GM12801 (cell line): Measurements from ENCODE around the gene CAMK1.

Experiments used
- CTCF ChIP-seq: IDR thresholded peaks from one replicate; pipeline ENCODE4 v1.5.1; 2011; ENCODE audit warnings: control low read depth; ENCODE audit not compliant: insufficient read length; ENCODE audit errors: extremely low read depth

CAMK1 gene

GRCh38 chr3:9767418-9767817 lies 2.3 kb downstream of the CAMK1 start:
- no peak for TF ChIP-seq CTCF

- no peak for TF ChIP-seq CTCF
Measured at GRCh38 chr3:9765865-9766264, 3.9 kb downstream of the CAMK1 start.

- TF ChIP-seq CTCF = no peak
Measured at GRCh38 chr3:9762871-9763270, 6.9 kb downstream of the CAMK1 start.

GRCh38 chr3:9761919-9762318 lies 7.8 kb downstream of the CAMK1 start:
- TF ChIP-seq CTCF = no peak

GRCh38 chr3:9760779-9761505 lies 8.8 kb downstream of the CAMK1 start:
- no peak for TF ChIP-seq CTCF

- no peak for TF ChIP-seq CTCF
Measured at GRCh38 chr3:9757427-9757826, 12.3 kb downstream of the CAMK1 start.

GRCh38 chr3:9754678-9755077 lies 15.1 kb downstream of the CAMK1 start:
- no peak for TF ChIP-seq CTCF
